LNCaP clone FGC (cell line): ENCODE measurements around the gene PTPRN.

Experiments used
- DNase-seq: peaks from one replicate; pipeline ENCODE4 v3.0.0-alpha.2; 2011; ENCODE audit warnings: low read depth
- H3K4me3 ChIP-seq: 2 replicates; pipeline ENCODE4 v1.5.1; 2011; ENCODE audit warnings: mild to moderate bottlenecking, low read depth, low read length, control low read depth
- TF ChIP-seq, protein P1 (sequence below): IDR thresholded peaks from 2 replicates; pipeline ENCODE4 v1.5.1; 2012; ENCODE audit warnings: mild to moderate bottlenecking; ENCODE audit not compliant: control insufficient read depth, insufficient read depth; ENCODE audit errors: extremely low read depth

PTPRN gene

DNA sequence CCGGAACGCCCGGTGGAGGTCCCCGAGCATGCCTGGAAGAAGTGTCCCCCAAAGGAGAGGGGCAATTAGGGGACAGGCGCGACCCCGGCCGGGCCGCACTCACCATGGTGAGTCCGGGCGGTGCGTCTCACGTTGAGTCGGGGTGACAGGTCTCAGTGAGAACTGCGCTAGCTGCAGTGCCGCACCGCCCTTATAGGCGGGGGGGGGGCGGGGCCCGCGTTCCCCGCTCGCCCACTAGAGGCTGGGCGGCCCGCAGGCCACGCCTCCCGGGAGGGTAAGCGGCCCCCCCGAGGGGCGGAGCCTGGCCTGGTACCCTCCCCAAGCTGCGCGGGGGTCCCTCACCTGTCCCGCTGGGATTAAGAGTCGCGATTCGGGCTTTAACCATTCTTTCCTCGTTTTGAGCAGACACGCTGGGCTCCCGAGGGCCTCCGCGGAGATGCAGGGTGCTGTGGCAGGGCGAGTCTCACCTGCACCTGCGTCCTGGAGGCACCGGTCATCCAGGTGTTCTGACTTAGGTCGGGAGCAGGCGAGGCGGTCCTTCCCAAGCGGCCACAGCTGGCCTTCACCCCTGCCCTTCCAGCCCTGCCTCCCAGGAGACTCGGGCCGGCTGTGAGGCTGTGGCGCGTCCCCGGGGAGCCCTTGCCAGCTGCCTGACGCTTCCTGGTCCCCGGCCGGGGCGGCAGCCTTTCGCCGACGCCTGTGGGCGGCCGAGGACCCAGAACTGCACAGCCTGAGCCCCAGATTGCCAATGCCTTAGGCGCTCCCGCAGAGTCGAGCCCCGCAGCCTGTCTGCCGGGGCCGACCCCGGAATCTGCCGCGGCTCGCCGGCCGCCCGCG, 55.2 kb downstream of the PTPRN start, which contains the start of gene TUBA4A:
Gene TUBA4A, minus strand, starts transcription at position 166 of the 837 bp plus-strand sequence. Its CDS starts 60 bp downstream, at position 106.
- DNase-seq: no peak
- peak within 1 kb of the TSS; percentile 84 for H3K4me3 ChIP-seq
- TF ChIP-seq, protein P1, sequence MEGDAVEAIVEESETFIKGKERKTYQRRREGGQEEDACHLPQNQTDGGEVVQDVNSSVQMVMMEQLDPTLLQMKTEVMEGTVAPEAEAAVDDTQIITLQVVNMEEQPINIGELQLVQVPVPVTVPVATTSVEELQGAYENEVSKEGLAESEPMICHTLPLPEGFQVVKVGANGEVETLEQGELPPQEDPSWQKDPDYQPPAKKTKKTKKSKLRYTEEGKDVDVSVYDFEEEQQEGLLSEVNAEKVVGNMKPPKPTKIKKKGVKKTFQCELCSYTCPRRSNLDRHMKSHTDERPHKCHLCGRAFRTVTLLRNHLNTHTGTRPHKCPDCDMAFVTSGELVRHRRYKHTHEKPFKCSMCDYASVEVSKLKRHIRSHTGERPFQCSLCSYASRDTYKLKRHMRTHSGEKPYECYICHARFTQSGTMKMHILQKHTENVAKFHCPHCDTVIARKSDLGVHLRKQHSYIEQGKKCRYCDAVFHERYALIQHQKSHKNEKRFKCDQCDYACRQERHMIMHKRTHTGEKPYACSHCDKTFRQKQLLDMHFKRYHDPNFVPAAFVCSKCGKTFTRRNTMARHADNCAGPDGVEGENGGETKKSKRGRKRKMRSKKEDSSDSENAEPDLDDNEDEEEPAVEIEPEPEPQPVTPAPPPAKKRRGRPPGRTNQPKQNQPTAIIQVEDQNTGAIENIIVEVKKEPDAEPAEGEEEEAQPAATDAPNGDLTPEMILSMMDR: no peak

DNA sequence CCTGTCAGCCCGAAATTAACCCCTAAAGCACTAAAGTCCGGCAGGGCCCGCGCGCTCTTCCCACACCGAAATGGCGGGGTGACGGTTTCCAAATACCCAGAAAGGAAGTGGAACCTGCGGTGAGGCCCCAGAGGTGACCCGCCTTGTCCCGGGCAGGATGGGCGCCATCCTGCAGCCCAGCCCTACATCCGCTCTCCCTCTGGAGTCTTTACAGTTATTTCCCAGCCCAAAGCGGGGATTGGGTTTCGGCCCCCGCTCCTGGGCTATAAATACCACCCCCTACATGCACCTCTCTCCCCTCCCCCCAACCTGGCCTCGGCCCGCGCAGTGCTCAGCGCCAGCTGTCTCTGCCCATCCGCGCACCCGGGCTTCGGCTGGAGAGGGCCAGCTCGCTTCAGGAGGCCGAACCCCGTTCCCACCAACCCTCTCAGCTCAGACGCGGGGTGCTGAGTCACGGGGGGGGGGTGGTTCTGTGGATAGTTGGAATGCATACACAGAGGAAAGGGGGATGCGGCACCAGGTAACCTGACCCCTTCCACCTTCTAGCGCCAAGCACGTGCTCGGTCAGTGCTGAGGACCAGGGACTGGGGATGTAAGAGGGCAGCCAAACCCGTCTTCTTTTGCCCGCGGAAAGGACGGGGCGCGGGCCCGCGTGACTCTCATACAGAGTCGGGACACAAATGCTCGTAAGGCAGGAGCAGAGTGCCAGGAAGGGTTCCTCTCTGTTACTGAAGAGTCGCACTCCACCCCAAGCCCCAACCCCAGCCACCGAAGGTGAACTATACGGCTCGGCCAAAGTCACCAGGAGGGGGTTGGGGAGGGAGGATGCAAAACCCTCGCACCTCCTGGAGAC, 56.1 kb downstream of the PTPRN start, which contains the start of gene TUBA4B:
Gene TUBA4B, plus strand, starts transcription at position 344 of the 853 bp plus-strand sequence. Its CDS starts 165 bp downstream, at position 509.
- TF ChIP-seq, protein P1: no peak
- H3K4me3 ChIP-seq: peak within 1 kb of the TSS; percentile 84
- DNase-seq: no peak

DNA sequence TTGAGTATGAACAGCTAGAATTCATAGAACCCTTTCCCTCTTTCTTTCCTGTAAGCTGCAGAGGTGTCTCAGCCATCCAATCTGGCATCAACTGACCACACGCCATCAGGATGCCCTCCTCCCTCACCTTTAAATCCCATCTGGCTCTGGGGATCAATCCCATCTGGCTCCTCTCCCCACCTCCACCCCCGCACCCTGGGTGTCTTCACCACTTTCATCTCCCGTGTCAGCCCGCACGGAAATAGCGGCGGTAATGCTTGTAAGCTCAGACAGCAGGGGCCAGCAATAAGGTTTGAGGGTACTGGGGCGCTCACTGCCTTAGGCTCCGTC, 56.7 kb downstream of the PTPRN start:
- TF ChIP-seq, protein P1: no peak
- no peak for DNase-seq
- peak overlapping the region; percentile 84 for H3K4me3 ChIP-seq

DNA sequence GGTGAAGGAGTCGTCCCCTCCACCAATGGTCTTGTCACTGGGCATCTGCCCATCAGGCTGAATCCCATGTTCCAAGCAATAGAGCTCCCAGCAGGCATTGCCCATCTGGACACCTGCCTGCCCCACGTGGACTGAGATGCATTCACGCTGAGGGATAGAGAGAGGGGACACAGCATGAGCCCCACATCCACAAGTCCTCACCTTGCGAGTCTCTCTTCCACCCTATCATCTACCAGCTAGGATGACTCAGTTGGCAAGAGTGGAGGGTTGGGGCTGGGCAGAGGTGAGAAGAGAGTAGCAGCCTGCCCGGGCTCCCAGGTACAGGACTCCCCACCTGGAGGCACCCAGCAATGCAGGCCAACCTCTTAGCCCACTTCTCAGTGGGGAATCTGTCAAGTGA, 57.1 kb downstream of the PTPRN start:
- H3K4me3 ChIP-seq: peak overlapping the region; percentile 84
- TF ChIP-seq, protein P1: no peak
- no peak for DNase-seq

DNA sequence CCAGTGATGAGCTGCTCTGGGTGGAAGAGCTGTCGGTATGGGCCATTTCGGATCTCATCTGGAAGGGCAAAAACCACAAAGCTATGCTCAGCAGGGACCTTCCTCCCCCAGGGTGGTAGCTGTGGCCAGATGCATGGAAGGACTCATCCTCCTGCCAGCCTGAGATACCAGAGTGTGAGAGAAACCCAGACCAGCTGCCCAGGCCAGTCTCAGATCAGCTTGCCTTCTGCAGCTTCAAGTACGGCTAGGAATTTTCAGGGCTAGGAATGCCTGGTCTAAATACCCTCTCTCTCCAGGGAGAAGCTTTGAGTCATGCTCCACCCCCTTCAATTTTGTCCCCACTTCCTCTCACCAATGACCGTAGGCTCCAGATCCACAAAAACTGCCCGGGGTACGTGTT, 57.5 kb downstream of the PTPRN start:
- TF ChIP-seq, protein P1: no peak
- H3K4me3 ChIP-seq: peak overlapping the region; percentile 84; the same call in 1 of the 2 replicates
- DNase-seq: no peak

DNA sequence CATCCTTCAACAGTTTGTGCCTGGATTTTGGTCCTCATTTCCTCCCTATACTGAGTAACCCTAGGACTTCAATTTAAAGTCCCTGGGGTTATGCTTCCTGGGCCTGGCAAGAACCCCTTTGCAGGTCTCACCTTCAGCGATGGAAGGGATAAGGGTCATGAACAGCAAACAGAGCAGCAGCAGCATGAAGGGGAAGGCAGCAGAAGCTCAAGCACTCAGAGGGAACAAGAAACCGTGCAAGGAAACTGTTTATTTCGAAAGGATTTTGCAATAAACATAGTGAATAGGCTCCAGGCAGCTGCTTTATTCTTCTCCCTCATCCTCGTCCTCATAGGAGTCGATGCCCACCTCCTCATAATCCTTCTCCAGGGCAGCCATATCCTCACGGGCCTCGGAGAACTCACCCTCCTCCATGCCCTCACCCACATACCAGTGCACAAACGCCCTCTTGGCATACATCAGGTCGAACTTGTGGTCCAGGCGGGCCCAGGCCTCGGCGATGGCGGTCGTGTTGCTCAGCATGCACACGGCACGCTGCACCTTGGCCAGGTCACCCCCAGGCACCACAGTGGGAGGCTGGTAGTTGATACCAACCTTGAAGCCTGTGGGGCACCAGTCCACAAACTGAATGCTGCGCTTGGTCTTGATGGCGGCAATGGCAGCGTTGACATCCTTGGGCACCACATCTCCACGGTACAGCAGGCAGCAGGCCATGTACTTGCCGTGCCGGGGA, 59.0 kb downstream of the PTPRN start:
- TF ChIP-seq, protein P1: no peak
- H3K4me3 ChIP-seq: no peak overlapping the region; the same call in 1 of the 2 replicates
- no peak for DNase-seq
